Fibroblast of lung (primary cell): ENCODE results near the gene WDR81. TPM values are rescaled to one million over a fixed set of nuclear protein-coding genes. Genes with fewer than 3 reads are reported as not detected.

ENCODE experiments used
- DNase-seq, 2 donors: peaks; one replicate each; pipeline versions ENCODE4 v3.0.0 to v3.0.0-alpha.2; 2010; ENCODE audit warnings: low read depth in 2 of 2
- H2AFZ ChIP-seq: 2 replicates; pipeline ENCODE4 v1.5.1; 2012; ENCODE audit warnings: low read length, control low read depth, inconsistent platforms
- H3K27ac ChIP-seq: 2 replicates; pipeline ENCODE4 v1.5.1; 2011; ENCODE audit warnings: low read length, control low read depth; ENCODE audit not compliant: insufficient read depth
- H3K27me3 ChIP-seq: 2 replicates; pipeline ENCODE4 v1.5.1; 2011; ENCODE audit warnings: mild to moderate bottlenecking, low read length; ENCODE audit not compliant: control insufficient read depth, insufficient read depth
- H3K36me3 ChIP-seq: 2 replicates; pipeline ENCODE4 v1.5.1; 2011; ENCODE audit warnings: low read length; ENCODE audit not compliant: control insufficient read depth, insufficient read depth
- H3K4me1 ChIP-seq: 2 replicates; pipeline ENCODE4 v1.5.1; 2011; ENCODE audit warnings: low read length; ENCODE audit not compliant: control insufficient read depth, insufficient read depth; ENCODE audit errors: extremely low read depth
- H3K4me2 ChIP-seq: 2 replicates; pipeline ENCODE4 v1.5.1; 2011; ENCODE audit warnings: low read length, control low read depth; ENCODE audit not compliant: insufficient read depth; ENCODE audit errors: extremely low read depth
- H3K4me3 ChIP-seq, 4 experiments: fragments of 200-600 bp in 1 of 4; sonication (generic) in 1 of 4; replicated peaks in 1 of 4; 2 replicates each; pipeline ENCODE4 v1.5.1; 2011 to 2016; ENCODE audit warnings: low read length in 4 of 4, low read depth in 3 of 4, mild to moderate bottlenecking in 3 of 4, control low read depth in 2 of 4, inconsistent platforms in 1 of 4, mixed read lengths in 1 of 4; ENCODE audit not compliant: insufficient read depth in 1 of 4; ENCODE audit errors: control extremely low read depth in 1 of 4
- H3K79me2 ChIP-seq: 2 replicates; pipeline ENCODE4 v1.5.1; 2012; ENCODE audit warnings: mild to moderate bottlenecking, low read length, inconsistent platforms; ENCODE audit not compliant: control insufficient read depth, insufficient read depth
- H3K9ac ChIP-seq: 2 replicates; pipeline ENCODE4 v1.5.1; 2011; ENCODE audit warnings: mild to moderate bottlenecking, low read length, control low read depth; ENCODE audit not compliant: insufficient read depth
- H3K9me3 ChIP-seq: 2 replicates; pipeline ENCODE4 v1.5.1; 2012; ENCODE audit warnings: low read depth, low read length; ENCODE audit not compliant: control insufficient read depth, insufficient read depth
- H4K20me1 ChIP-seq: 2 replicates; pipeline ENCODE4 v1.5.1; 2011; ENCODE audit warnings: low read length; ENCODE audit not compliant: control insufficient read depth, insufficient read depth; ENCODE audit errors: extremely low read depth
- CTCF ChIP-seq, 2 donors: IDR thresholded peaks in 1 of 2; conservative IDR thresholded peaks in 1 of 2; 1 replicate in 1 of 2; 2 replicates in 1 of 2; pipeline ENCODE4 v1.5.1; 2011 to 2012; ENCODE audit warnings: low read length in 2 of 2, control low read depth in 1 of 2, inconsistent platforms in 1 of 2, low read depth in 1 of 2, mild to moderate bottlenecking in 1 of 2
- EZH2 ChIP-seq: IDR thresholded peaks from 2 replicates; pipeline ENCODE4 v1.5.1; 2012; ENCODE audit warnings: low read length, control low read depth, mild to moderate bottlenecking; ENCODE audit errors: missing control alignments
- polyA plus RNA-seq, 2 donors: library from polyadenylated mRNA; depleted of rRNA in 1 of 2; stranded (reverse) in 1 of 2; unstranded in 1 of 2; fragments of >200 nt; gene quantifications; 2 replicates each; pipeline ENCODE4 v1.2.1, GENCODE V29; 2011 to 2012; ENCODE audit warnings: missing spikeins in 1 of 2
- total RNA-seq: library from RNA; depleted of rRNA; stranded (reverse); fragments of >200 nt; gene quantifications from 2 replicates; pipeline ENCODE4 v1.2.1, GENCODE V29; 2014

Gene WDR81
- total and polyA plus RNA-seq, 2 donors (not counting 1 experiment from before 2014, with no cell fraction given): 5.4 to 31.5 TPM

- no peak overlapping the region for H3K27ac ChIP-seq
- H3K27me3 ChIP-seq: no peaks in the 10 kb centered on the region
- H3K79me2 ChIP-seq: no peaks in the 10 kb centered on the region
- H3K4me1 ChIP-seq: peaks cover 10% of the 10 kb centered on the region
- no peaks in the 10 kb centered on the region for H3K9me3 ChIP-seq
- no peak for TF ChIP-seq CTCF (conservative IDR thresholded peaks at IDR 0.05 in 1 of 2, IDR thresholded peaks at IDR 0.05 in 1 of 2; ENCODE audit: low read depth in 1 of 2, low read length in 2 of 2)
- TF ChIP-seq EZH2: no peak
- H4K20me1 ChIP-seq: no peaks in the 10 kb centered on the region
- no peak overlapping the region for H3K4me3 ChIP-seq
- DNase-seq: no peak
- H2AFZ ChIP-seq: no peak overlapping the region
- no peak overlapping the region for H3K4me2 ChIP-seq
- H3K9ac ChIP-seq: no peak overlapping the region
- H3K36me3 ChIP-seq: peaks cover 18% of the 10 kb centered on the region
Observed at GRCh38 chr17:1732833-1733321, 8.4 kb downstream of the WDR81 start.

- Histone ChIP-seq H3K4me2 (no peak overlapping the region), H3K4me3 (no peak overlapping the region), H3K4me1 (peaks cover 10% of the 10 kb centered on the region), H3K9ac (no peak overlapping the region), H3K79me2 (no peaks in the 10 kb centered on the region), H2AFZ (no peak overlapping the region), H3K27me3 (no peaks in the 10 kb centered on the region), H3K36me3 (peaks cover 16% of the 10 kb centered on the region), H3K9me3 (no peaks in the 10 kb centered on the region), H4K20me1 (no peaks in the 10 kb centered on the region), H3K27ac (no peak overlapping the region)
- TF ChIP-seq EZH2 (no peak), CTCF (conservative IDR thresholded peaks at IDR 0.05 in 1 of 2, IDR thresholded peaks at IDR 0.05 in 1 of 2; ENCODE audit: low read depth in 1 of 2, low read length in 2 of 2) (no peak)
- no peak for DNase-seq
Observed at GRCh38 chr17:1733759-1734158, 9.3 kb downstream of the WDR81 start.

GRCh38 chr17:1735418-1735817 is 10.9 kb downstream of the WDR81 start:
- Histone ChIP-seq H3K27ac (no peak overlapping the region), H3K79me2 (no peaks in the 10 kb centered on the region), H3K9me3 (no peaks in the 10 kb centered on the region), H3K4me1 (peaks cover 7% of the 10 kb centered on the region), H3K9ac (no peak overlapping the region), H3K27me3 (no peaks in the 10 kb centered on the region), H3K36me3 (peaks cover 16% of the 10 kb centered on the region), H4K20me1 (no peaks in the 10 kb centered on the region), H3K4me3 (no peak overlapping the region), H2AFZ (no peak overlapping the region), H3K4me2 (no peak overlapping the region)
- TF ChIP-seq CTCF (conservative IDR thresholded peaks at IDR 0.05 in 1 of 2, IDR thresholded peaks at IDR 0.05 in 1 of 2; ENCODE audit: low read depth in 1 of 2, low read length in 2 of 2) (no peak), EZH2 (no peak)
- no peak for DNase-seq
